GM18517 (cell line): ENCODE results near the gene CELA3A.

ENCODE experiments used
- ATAC-seq: cut with Tn5 transposase; IDR thresholded peaks from one replicate; pipeline ENCODE4 v1.9.1; 2021; ENCODE audit warnings: mild to moderate bottlenecking, moderate library complexity; ENCODE audit not compliant: unreplicated experiment

CELA3A gene

GRCh38 chr1:22048351-22049192 lies 47.1 kb downstream of the CELA3A start:
- ATAC-seq: no peak

DNA sequence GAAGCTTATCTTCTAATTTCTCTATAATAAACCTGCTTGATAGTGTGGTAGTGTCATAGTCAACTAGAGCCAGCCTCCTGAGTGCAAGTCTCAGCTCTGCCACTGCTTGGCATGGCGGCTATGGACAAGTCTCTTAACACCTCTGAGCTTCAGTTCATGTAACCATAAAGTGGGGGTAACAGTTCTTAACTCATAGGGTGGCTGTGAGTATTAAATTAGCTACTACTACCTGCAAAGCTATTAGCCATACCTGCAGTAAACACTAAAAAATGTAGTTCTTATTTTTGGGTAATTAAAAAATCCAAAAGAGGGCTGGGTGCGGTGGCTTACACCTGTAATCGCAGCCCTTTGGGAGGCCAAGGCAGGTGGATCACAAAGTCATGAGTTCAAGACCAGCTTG lies 48.9 kb downstream of the CELA3A start:
- no peak for ATAC-seq

- no peak for ATAC-seq
Measured at GRCh38 chr1:22051607-22052114, 50.2 kb downstream of the CELA3A start.

GRCh38 chr1:22052115-22053016 lies 50.9 kb downstream of the CELA3A start, which contains the start of gene CDC42:
Gene CDC42 (plus strand): TSS chr1:22052709. CDS start chr1:22078479, 25,770 bp downstream.
- ATAC-seq: peak; percentile 69

- no peak for ATAC-seq
Measured at GRCh38 chr1:22053017-22053860, 51.8 kb downstream of the CELA3A start.

DNA sequence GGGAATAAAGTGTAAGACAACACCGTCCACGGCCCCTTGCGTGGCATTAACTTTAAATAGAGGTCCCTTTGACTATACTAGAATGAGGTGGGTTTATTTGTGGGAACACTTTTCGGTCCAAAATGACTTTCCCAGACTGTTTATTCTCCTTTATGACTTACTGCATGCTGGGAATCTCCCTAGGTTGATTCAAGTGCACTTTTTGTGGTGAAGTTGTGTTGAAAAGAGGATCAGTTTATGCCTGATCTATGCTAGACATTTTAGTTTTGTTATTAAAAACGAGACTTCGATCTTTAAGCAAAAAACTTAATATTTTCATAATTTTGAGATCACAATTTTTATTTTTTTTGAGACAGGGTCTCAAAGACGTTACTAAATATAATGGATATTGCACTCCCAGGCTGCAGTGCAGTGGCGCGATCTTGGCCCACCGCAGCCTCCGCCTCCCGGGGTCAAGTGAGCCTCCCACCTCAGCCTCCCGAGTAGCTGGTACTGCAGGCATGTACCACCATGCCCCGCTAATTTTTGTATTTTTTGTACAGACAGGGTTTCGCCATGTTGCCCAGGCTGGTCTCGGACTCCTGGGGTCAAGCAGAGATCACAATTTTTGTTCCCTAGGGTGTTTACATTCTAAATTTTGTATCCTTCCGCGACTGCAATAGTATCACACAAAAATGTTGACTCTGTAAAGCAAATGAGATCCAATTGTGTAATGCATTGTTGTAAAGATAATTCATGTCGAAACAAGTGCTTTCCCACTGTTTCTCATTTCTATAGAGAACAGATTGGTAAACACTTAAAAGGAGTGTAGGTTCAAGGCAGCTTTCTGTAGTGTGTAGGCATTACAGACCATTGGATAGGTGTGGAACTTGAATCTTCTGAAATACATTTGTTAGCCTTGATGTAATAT lies 52.7 kb downstream of the CELA3A start:
- ATAC-seq: no peak

DNA sequence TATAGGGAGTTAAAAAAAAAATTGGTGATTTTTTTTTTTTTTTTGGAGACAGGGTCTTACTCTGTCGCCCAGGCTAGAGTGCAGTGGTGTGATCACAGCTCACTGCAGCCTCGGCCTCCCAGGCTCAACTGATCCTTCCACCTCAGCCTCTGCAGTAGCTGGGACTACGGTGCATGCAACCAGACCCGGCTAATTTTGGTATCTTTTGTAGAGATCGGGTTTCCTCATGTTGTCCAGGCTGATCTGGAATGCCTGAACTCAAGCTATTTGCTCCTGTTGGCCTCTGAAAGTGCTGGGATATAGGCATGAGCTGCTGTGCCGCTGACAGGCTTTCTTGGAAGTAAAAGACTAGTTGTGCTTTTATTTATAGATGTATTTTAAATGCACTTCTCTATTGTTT lies 54.0 kb downstream of the CELA3A start:
- no peak for ATAC-seq

GRCh38 chr1:22056043-22056442 lies 54.6 kb downstream of the CELA3A start:
- no peak for ATAC-seq

GRCh38 chr1:22056936-22057335 lies 55.5 kb downstream of the CELA3A start:
- ATAC-seq: no peak

- ATAC-seq: no peak
Measured at GRCh38 chr1:22057861-22058260, 56.4 kb downstream of the CELA3A start.
